Measurements from ENCODE around the gene TMEM266. TPM values are rescaled to one million over a fixed set of nuclear protein-coding genes. Genes with fewer than 3 reads are reported as not detected.
"Not testable (repeated sequence)": the region's sequence is repeated elsewhere in the genome, so short reads cannot be mapped to it uniquely, and the experiment has no call there.

TMEM266 gene
- not detected in 2 replicates for total RNA-seq
- 0.87 TPM for polyA plus RNA-seq (2012)

GRCh38 chr15:76059320-76060117, at the start of gene TMEM266:
TMEM266 (plus strand) TSS chr15:76059985; CDS start chr15:76134264, 74,279 bp downstream.
- DNase-seq (ENCODE audit: low read depth), result peak; percentile 22

GRCh38 chr15:76010613-76011012, 49.2 kb upstream of the TMEM266 start:
- no peak for DNase-seq (ENCODE audit: low read depth)

GRCh38 chr15:76011627-76012551, 47.9 kb upstream of the TMEM266 start, which contains the start of gene NRG4:
NRG4 (minus strand) TSS chr15:76012424; CDS start chr15:76011230, 1,194 bp downstream.
- peak; percentile 22 for DNase-seq (ENCODE audit: low read depth)

DNA sequence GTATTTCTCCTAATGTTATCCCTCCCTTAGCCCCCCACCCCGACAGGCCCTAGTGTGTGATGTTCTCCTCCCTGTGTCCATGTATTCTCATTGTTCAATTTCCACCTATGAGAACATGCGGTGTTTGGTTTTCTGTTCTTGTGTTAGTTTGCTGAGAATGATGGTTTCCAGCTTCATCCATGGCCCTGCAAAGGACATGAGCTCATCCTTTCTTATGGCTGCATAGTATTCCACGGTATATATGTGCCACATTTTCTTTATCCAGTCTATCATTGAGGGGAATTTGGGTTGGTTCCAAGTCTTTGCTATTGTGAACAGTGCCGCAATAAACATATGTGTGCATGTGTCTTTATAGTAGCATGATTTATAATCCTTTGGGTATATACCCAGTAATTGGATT, 46.3 kb upstream of the TMEM266 start:
- DNase-seq (ENCODE audit: low read depth), result not testable (repeated sequence)

GRCh38 chr15:76024021-76024768, 35.6 kb upstream of the TMEM266 start:
- DNase-seq (ENCODE audit: low read depth), result no peak

DNA sequence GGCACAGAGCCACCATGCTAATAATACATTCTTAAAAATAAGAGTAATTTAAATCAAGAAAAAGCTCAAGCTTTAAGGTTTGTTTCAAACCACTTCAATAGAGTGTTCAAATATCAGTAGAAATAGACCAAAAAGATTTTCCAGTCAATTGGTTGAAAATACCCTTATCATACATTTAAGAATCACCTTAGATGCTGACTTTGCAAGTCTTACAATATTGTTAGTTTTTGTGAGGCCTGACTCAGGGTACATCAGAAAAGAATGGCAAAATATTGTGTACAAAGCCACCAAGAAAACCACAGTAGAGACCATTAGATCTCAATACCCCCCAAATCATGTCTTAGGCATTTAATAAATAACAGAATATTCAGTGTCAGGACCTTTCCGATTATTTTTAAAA, 27.7 kb upstream of the TMEM266 start:
- DNase-seq (ENCODE audit: low read depth), result no peak

GRCh38 chr15:76033438-76033837, 26.3 kb upstream of the TMEM266 start:
- no peak for DNase-seq (ENCODE audit: low read depth)

DNA sequence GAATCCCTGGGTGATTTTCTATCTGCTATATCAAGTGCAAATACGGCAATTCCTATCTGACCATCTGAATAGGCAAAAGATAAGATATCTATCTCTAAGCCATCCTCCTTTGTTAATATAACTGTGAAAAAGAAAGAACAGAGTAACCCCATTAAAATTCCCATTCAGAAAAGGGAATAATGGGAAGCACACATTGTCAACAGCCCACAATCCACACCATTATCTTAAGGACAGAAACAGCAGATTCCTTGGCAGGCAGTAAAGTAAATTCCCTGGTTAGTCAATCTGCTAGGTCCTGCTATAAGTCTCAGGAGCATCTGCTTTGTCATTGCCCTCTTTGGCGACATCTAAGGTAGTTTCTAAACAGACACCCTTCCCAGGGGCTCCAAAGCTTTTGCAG, 25.7 kb upstream of the TMEM266 start:
- DNase-seq (ENCODE audit: low read depth), result no peak

GRCh38 chr15:76035593-76035992, 24.2 kb upstream of the TMEM266 start:
- no peak for DNase-seq (ENCODE audit: low read depth)

GRCh38 chr15:76038512-76038911, 21.3 kb upstream of the TMEM266 start:
- DNase-seq (ENCODE audit: low read depth), result no peak

- not testable (repeated sequence) for DNase-seq (ENCODE audit: low read depth)
Observed at GRCh38 chr15:76054201-76054600, 5.6 kb upstream of the TMEM266 start.

DNA sequence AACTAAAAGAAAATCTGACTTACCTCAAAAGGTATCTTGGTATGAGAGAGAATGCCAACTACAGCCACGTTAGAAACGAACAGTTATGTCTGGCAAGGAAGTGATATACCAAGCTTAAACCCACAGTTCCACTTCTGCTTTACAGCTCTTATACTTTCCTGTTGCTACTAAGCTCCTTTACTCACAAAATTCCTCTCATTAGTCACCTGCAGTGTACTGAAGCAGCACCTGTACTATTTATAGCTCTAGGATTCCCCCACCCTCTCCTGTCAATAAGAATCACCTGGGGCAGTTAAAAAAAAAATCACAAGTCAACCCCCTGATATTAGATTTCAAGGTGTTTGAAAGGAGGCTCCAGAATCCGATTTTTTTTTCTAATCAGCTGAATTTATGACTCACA, 2.9 kb upstream of the TMEM266 start:
- no peak for DNase-seq (ENCODE audit: low read depth)

- peak; percentile 50 for DNase-seq (ENCODE audit: low read depth)
Observed at GRCh38 chr15:76057332-76058000, 2.3 kb upstream of the TMEM266 start.

DNA sequence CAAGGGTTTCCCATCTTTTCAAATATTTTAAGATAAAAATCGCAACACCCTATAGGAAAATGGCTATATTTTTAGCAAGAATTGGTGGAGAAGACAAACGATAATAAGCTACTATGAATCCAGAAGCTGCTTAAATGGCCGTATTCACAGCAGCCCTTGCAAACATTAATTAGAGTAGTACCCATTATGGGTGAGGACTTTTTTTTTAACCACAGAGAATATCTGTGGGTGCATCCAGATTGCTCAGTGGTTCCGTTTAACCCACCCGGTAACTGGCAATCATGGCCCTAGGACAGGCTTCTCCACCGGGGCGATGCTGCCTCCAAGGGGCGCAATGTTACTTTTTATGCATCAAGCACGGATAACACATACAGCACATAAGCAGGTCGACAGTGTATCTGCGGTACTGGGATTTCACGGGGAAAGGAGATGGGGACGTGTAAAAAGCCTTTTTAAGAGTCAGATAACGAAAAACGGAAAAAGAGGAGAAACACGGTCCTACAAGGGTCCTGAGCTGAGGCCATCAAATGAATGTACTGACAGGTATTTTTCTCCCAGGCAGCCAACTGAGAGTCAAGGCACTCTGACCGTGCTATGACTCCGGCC, 968 bp upstream of the TMEM266 start:
- peak; percentile 8 for DNase-seq (ENCODE audit: low read depth)

- no peak for DNase-seq (ENCODE audit: low read depth)
Observed at GRCh38 chr15:76060118-76060989, 569 bp downstream of the TMEM266 start.

GRCh38 chr15:76061700-76062099, 1.9 kb downstream of the TMEM266 start:
- no peak for DNase-seq (ENCODE audit: low read depth)

DNA sequence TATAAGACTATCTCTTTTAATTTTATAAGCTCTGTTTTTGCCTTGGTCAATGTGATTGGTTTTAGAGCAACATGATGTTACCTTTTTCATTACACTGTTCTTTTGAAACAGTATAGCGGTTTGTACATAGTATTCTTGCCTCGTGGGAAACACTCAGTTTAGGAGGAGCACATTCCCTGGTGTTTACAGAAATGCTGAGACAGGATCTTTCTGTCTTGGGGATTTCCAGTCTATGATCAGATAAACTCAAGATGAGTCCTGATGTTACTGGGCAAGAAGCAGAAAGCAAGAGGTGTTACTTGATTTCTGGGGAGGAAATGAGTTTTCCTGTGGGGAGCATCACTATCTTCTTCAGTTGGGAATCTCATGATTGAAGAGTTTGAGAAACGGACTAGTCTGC, 2.5 kb downstream of the TMEM266 start:
- no peak for DNase-seq (ENCODE audit: low read depth)

- DNase-seq (ENCODE audit: low read depth), result no peak
Observed at GRCh38 chr15:76064375-76064774, 4.6 kb downstream of the TMEM266 start.

- DNase-seq (ENCODE audit: low read depth), result no peak
Observed at GRCh38 chr15:76065245-76065644, 5.5 kb downstream of the TMEM266 start.

Measured in myocyte (in vitro differentiated cells).